Measurements from ENCODE around the gene POSTN. TPM values are rescaled to one million over a fixed set of nuclear protein-coding genes. Genes with fewer than 3 reads are reported as not detected.

Gene POSTN
- total RNA-seq, 1 experiment from 2014 or later = not detected

- ChIA-PET POLR2A (ENCODE audit: unreplicated experiment) (no interaction called here), CTCF (no interaction called here)
- H3K9me2 ChIP-seq (ENCODE audit: insufficient read depth) = no peaks in the 10 kb centered on the region
- no peak overlapping the region for H3K4me2 ChIP-seq
- H3K27ac ChIP-seq = no peak overlapping the region
- no peaks in the 10 kb centered on the region for H3K36me3 ChIP-seq (ENCODE audit: low read depth)
- no peaks in the 10 kb centered on the region for H4K20me1 ChIP-seq (ENCODE audit: insufficient read depth)
- no peak for TF ChIP-seq EZH2 (IDR thresholded peaks at IDR 0.05; ENCODE audit: low read depth)
- no peak for TF ChIP-seq CTCF (conservative IDR thresholded peaks at IDR 0.05)
- 0 out of 2 replicates have a peak, but pooled peaks cover 4% of the 10 kb centered on the region for H3K9me3 ChIP-seq (ENCODE audit: insufficient read depth, low read depth)
- no peaks in the 10 kb centered on the region for H3K79me2 ChIP-seq (ENCODE audit: low read depth)
- no peak overlapping the region for H3K4me3 ChIP-seq
- no peaks in the 10 kb centered on the region for H3K27me3 ChIP-seq (ENCODE audit: insufficient read depth, low read depth)
- H3F3A ChIP-seq (ENCODE audit: insufficient read depth, low read depth) = no peaks in the 10 kb centered on the region
- H3K4me1 ChIP-seq (replicated peaks; ENCODE audit: insufficient read depth) = no peaks in the 10 kb centered on the region
- no peak overlapping the region for H2AFZ ChIP-seq
- BruUV-seq (replicated peaks) = no TSS peak
- no peak for DNase-seq
- intact Hi-C loops (cut with micrococcal nuclease; ENCODE audit: unreplicated experiment) = loop anchor here (10.0 kb wide), 1 partner anchor 1040 kb away; the partner anchor contains the start of gene FREM2
Observed at GRCh38 chr13:37645181-37645740, 46.7 kb upstream of the POSTN start.

- H3K4me2 ChIP-seq = no peak overlapping the region
- H3K4me3 ChIP-seq = no peak overlapping the region
- no peaks in the 10 kb centered on the region for H3K36me3 ChIP-seq (ENCODE audit: low read depth)
- H4K20me1 ChIP-seq (ENCODE audit: insufficient read depth) = no peaks in the 10 kb centered on the region
- H3K27ac ChIP-seq = no peak overlapping the region
- no TSS peak for BruUV-seq (replicated peaks)
- no peaks in the 10 kb centered on the region for H3K9me2 ChIP-seq (ENCODE audit: insufficient read depth)
- ChIA-PET POLR2A (ENCODE audit: unreplicated experiment) (no interaction called here), CTCF (interaction anchor here (2.2 kb wide), 1 partner anchor 228 kb away, joined by 17 read pairs; the partner anchor contains the start of gene TRPC4)
- TF ChIP-seq CTCF (conservative IDR thresholded peaks at IDR 0.05) (no peak), EZH2 (IDR thresholded peaks at IDR 0.05; ENCODE audit: low read depth) (no peak)
- no peaks in the 10 kb centered on the region for H3K27me3 ChIP-seq (ENCODE audit: insufficient read depth, low read depth)
- 0 out of 2 replicates have a peak, but pooled peaks cover 4% of the 10 kb centered on the region for H3K9me3 ChIP-seq (ENCODE audit: insufficient read depth, low read depth)
- H3F3A ChIP-seq (ENCODE audit: insufficient read depth, low read depth) = no peaks in the 10 kb centered on the region
- no peaks in the 10 kb centered on the region for H3K79me2 ChIP-seq (ENCODE audit: low read depth)
- H2AFZ ChIP-seq = no peak overlapping the region
- H3K4me1 ChIP-seq (replicated peaks; ENCODE audit: insufficient read depth) = no peaks in the 10 kb centered on the region
- intact Hi-C loops (cut with micrococcal nuclease; ENCODE audit: unreplicated experiment) = loop anchor here (5.0 to 10.0 kb wide), 4 partner anchors 121 to 1043 kb away; partner anchors contain the start of gene FREM2
- DNase-seq = no peak
Observed at GRCh38 chr13:37641391-37641790, 42.8 kb upstream of the POSTN start.

- no peak overlapping the region for H3K27ac ChIP-seq
- ChIA-PET POLR2A (ENCODE audit: unreplicated experiment) (interaction anchor here (0.6 kb wide), 1 partner anchor 263 kb away, joined by 28 read pairs; no protein-coding TSS in a partner anchor), CTCF (interaction anchor here (0.7 to 2.2 kb wide), 2 partner anchors 229 to 942 kb away, joined by 3 to 17 read pairs; partner anchors contain the start of gene TRPC4)
- intact Hi-C loops (cut with micrococcal nuclease; ENCODE audit: unreplicated experiment) = loop anchor here (1.0 to 10.0 kb wide), 5 partner anchors 122 to 1044 kb away; partner anchors contain the start of gene FREM2
- no peak overlapping the region for H2AFZ ChIP-seq
- no peak overlapping the region for H3K4me3 ChIP-seq
- BruUV-seq (replicated peaks) = no TSS peak
- TF ChIP-seq EZH2 (IDR thresholded peaks at IDR 0.05; ENCODE audit: low read depth) (no peak), CTCF (conservative IDR thresholded peaks at IDR 0.05) (peak; percentile 69)
- no peaks in the 10 kb centered on the region for H3F3A ChIP-seq (ENCODE audit: insufficient read depth, low read depth)
- no peak overlapping the region for H3K4me2 ChIP-seq
- no peaks in the 10 kb centered on the region for H4K20me1 ChIP-seq (ENCODE audit: insufficient read depth)
- H3K9me3 ChIP-seq (ENCODE audit: insufficient read depth, low read depth) = 0 out of 2 replicates have a peak, but pooled peaks cover 4% of the 10 kb centered on the region
- no peaks in the 10 kb centered on the region for H3K4me1 ChIP-seq (replicated peaks; ENCODE audit: insufficient read depth)
- DNase-seq = peak in 1 of 2 experiments; percentile 7
- no peaks in the 10 kb centered on the region for H3K27me3 ChIP-seq (ENCODE audit: insufficient read depth, low read depth)
- H3K36me3 ChIP-seq (ENCODE audit: low read depth) = no peaks in the 10 kb centered on the region
- no peaks in the 10 kb centered on the region; the same call in 1 of the 2 replicates for H3K9me2 ChIP-seq (ENCODE audit: insufficient read depth)
- no peaks in the 10 kb centered on the region for H3K79me2 ChIP-seq (ENCODE audit: low read depth)
Observed at GRCh38 chr13:37640499-37640898, 41.9 kb upstream of the POSTN start.

Data from PC-9 (cell line).